ENCODE measurements around the gene TOM1L1.

The TOM1L1 gene

GRCh38 chr17:54919425-54919824 lies 18.8 kb downstream of the TOM1L1 start:
- H3K4me1 ChIP-seq (ENCODE audit: control insufficient read depth in 1 of 2, insufficient read depth in 1 of 2, low read depth in 1 of 2, low read length in 1 of 2): no peaks in the 10 kb centered on the region
- no peak for TF ChIP-seq CTCF (IDR thresholded peaks at IDR 0.05)
- H3K27ac ChIP-seq: no peak overlapping the region
- H3K9me3 ChIP-seq: no peaks in the 10 kb centered on the region
- no peaks in the 10 kb centered on the region for H3K36me3 ChIP-seq
- H3K4me3 ChIP-seq (ENCODE audit: low read depth in 1 of 2, low read length in 1 of 2): no peak overlapping the region
- H3K27me3 ChIP-seq: no peaks in the 10 kb centered on the region

GRCh38 chr17:54920819-54921218 lies 20.2 kb downstream of the TOM1L1 start:
- Histone ChIP-seq H3K27ac (no peak overlapping the region), H3K4me1 (ENCODE audit: control insufficient read depth in 1 of 2, insufficient read depth in 1 of 2, low read depth in 1 of 2, low read length in 1 of 2) (no peaks in the 10 kb centered on the region), H3K27me3 (no peaks in the 10 kb centered on the region), H3K36me3 (no peaks in the 10 kb centered on the region), H3K9me3 (no peaks in the 10 kb centered on the region), H3K4me3 (ENCODE audit: low read depth in 1 of 2, low read length in 1 of 2) (no peak overlapping the region)
- TF ChIP-seq CTCF (IDR thresholded peaks at IDR 0.05): no peak

- Histone ChIP-seq H3K27me3 (no peaks in the 10 kb centered on the region), H3K27ac (no peak overlapping the region), H3K36me3 (no peaks in the 10 kb centered on the region), H3K4me3 (ENCODE audit: low read depth in 1 of 2, low read length in 1 of 2) (no peak overlapping the region), H3K4me1 (ENCODE audit: control insufficient read depth in 1 of 2, insufficient read depth in 1 of 2, low read depth in 1 of 2, low read length in 1 of 2) (no peaks in the 10 kb centered on the region), H3K9me3 (no peaks in the 10 kb centered on the region)
- TF ChIP-seq CTCF (IDR thresholded peaks at IDR 0.05): no peak
Measured at GRCh38 chr17:54924405-54924804, 23.8 kb downstream of the TOM1L1 start.

- Histone ChIP-seq H3K27ac (no peak overlapping the region), H3K27me3 (no peaks in the 10 kb centered on the region), H3K36me3 (no peaks in the 10 kb centered on the region), H3K9me3 (no peaks in the 10 kb centered on the region), H3K4me1 (ENCODE audit: control insufficient read depth in 1 of 2, insufficient read depth in 1 of 2, low read depth in 1 of 2, low read length in 1 of 2) (no peaks in the 10 kb centered on the region), H3K4me3 (ENCODE audit: low read depth in 1 of 2, low read length in 1 of 2) (no peak overlapping the region)
- TF ChIP-seq CTCF (IDR thresholded peaks at IDR 0.05): no peak
Measured at GRCh38 chr17:54927525-54927924, 26.9 kb downstream of the TOM1L1 start.

- H3K4me3 ChIP-seq (ENCODE audit: low read depth in 1 of 2, low read length in 1 of 2): no peak overlapping the region
- no peaks in the 10 kb centered on the region for H3K9me3 ChIP-seq
- H3K27ac ChIP-seq: no peak overlapping the region
- no peaks in the 10 kb centered on the region for H3K36me3 ChIP-seq
- TF ChIP-seq CTCF (IDR thresholded peaks at IDR 0.05): no peak
- no peaks in the 10 kb centered on the region for H3K27me3 ChIP-seq
- no peaks in the 10 kb centered on the region for H3K4me1 ChIP-seq (ENCODE audit: control insufficient read depth in 1 of 2, insufficient read depth in 1 of 2, low read depth in 1 of 2, low read length in 1 of 2)
Measured at GRCh38 chr17:54932711-54933110, 32.1 kb downstream of the TOM1L1 start.

GRCh38 chr17:54933921-54934320 lies 33.3 kb downstream of the TOM1L1 start:
- Histone ChIP-seq H3K27me3 (no peaks in the 10 kb centered on the region), H3K9me3 (no peaks in the 10 kb centered on the region), H3K27ac (no peak overlapping the region), H3K4me3 (ENCODE audit: low read depth in 1 of 2, low read length in 1 of 2) (no peak overlapping the region), H3K36me3 (no peaks in the 10 kb centered on the region), H3K4me1 (ENCODE audit: control insufficient read depth in 1 of 2, insufficient read depth in 1 of 2, low read depth in 1 of 2, low read length in 1 of 2) (no peaks in the 10 kb centered on the region)
- no peak for TF ChIP-seq CTCF (IDR thresholded peaks at IDR 0.05)
